HCT116 (cell line): Measurements from ENCODE around the gene LCAT.

ENCODE experiments used
- CEBPB ChIP-seq: IDR thresholded peaks from 2 replicates; pipeline ENCODE4 v1.6.1; 2012; ENCODE audit warnings: low read depth
- CTCF ChIP-seq, 3 experiments: fragments of 200-600 bp in 1 of 3; sonication (generic) in 1 of 3; IDR thresholded peaks in 2 of 3; conservative IDR thresholded peaks in 1 of 3; 2 replicates each; pipeline ENCODE4 v1.5.1; 2012 to 2017; ENCODE audit warnings: low read depth in 2 of 3, low read length in 2 of 3, antibody characterized with exemption in 1 of 3, borderline replicate concordance in 1 of 3, control low read depth in 1 of 3, mild to moderate bottlenecking in 1 of 3, mixed read lengths in 1 of 3, mixed run types in 1 of 3, moderate library complexity in 1 of 3; ENCODE audit not compliant: insufficient read depth in 1 of 3
- EZH2 ChIP-seq: fragments of 200-600 bp; sonication (generic); IDR thresholded peaks from 2 replicates; pipeline ENCODE4 v1.6.1; 2017; ENCODE audit warnings: antibody characterized with exemption, mixed run types
- MAX ChIP-seq: IDR thresholded peaks from 2 replicates; pipeline ENCODE4 v1.6.1; 2012
- POLR2A ChIP-seq: IDR thresholded peaks from 2 replicates; pipeline ENCODE4 v1.7.0; 2011; ENCODE audit warnings: borderline replicate concordance; ENCODE audit not compliant: insufficient read depth, insufficient read length; ENCODE audit errors: extremely low read depth
- POLR2AphosphoS5 ChIP-seq: IDR thresholded peaks from 2 replicates; pipeline ENCODE4 v1.6.1; 2011; ENCODE audit warnings: mild to moderate bottlenecking, low read depth, low read length, moderate library complexity
- SIN3A ChIP-seq: IDR thresholded peaks from 2 replicates; pipeline ENCODE4 v1.6.1; 2012; ENCODE audit warnings: low read depth
- YY1 ChIP-seq: IDR thresholded peaks from 2 replicates; pipeline ENCODE4 v1.6.1; 2011; ENCODE audit warnings: low read length, low read depth, moderate library complexity, mild to moderate bottlenecking; ENCODE audit not compliant: insufficient replicate concordance; ENCODE audit errors: extremely low read depth

GRCh38 chr16:67915831-67916723, 27.8 kb downstream of the LCAT start:
- no peak for TF ChIP-seq YY1
- no peak for TF ChIP-seq SIN3A
- no peak for TF ChIP-seq CEBPB
- TF ChIP-seq MAX, result no peak
- no peak for TF ChIP-seq EZH2
- no peak for TF ChIP-seq POLR2AphosphoS5
- TF ChIP-seq CTCF (IDR thresholded peaks at IDR 0.05 in 2 of 3, conservative IDR thresholded peaks at IDR 0.05 in 1 of 3; ENCODE audit: borderline replicate concordance in 1 of 3, insufficient read depth in 1 of 3, low read depth in 2 of 3, low read length in 2 of 3), result no peak
- TF ChIP-seq POLR2A, result no peak
